ENCODE measurements around the gene C10orf88.
"Not testable (repeated sequence)": the region's sequence is repeated elsewhere in the genome, so short reads cannot be mapped to it uniquely, and the experiment has no call there.

C10orf88 gene

GRCh38 chr10:122962405-122962804, 8.4 kb upstream of the C10orf88 start:
- no peak for DNase-seq (ENCODE audit: low read depth)

DNA sequence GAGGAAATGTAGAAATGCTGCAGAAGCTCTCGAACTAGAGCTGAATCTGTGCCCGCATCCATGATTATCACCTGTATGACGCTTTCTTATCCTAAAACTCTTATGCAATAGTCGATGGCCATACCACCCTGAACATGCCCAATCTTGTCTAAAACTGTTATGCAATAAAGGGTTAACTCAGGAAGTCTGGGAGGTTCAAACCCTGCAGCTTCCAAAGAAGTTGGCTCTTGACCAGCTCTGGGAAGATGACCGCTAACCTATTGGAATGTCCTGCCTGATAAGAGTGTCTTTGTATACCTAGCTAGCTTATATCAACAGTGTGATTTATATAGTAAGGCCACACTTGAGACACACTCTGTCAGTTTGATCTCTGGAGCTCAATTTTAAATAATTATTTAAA, 3.4 kb upstream of the C10orf88 start:
- no peak for DNase-seq (ENCODE audit: low read depth)

- DNase-seq (ENCODE audit: low read depth) = no peak
Observed at GRCh38 chr10:122955892-122956291, 1.9 kb upstream of the C10orf88 start.

- no peak for DNase-seq (ENCODE audit: low read depth)
Observed at GRCh38 chr10:122954731-122955050, 664 bp upstream of the C10orf88 start.

- DNase-seq (ENCODE audit: low read depth) = no peak
Observed at GRCh38 chr10:122949296-122949695, 4.7 kb downstream of the C10orf88 start.

GRCh38 chr10:122939856-122940543, 14.0 kb downstream of the C10orf88 start:
- no peak for DNase-seq (ENCODE audit: low read depth)

DNA sequence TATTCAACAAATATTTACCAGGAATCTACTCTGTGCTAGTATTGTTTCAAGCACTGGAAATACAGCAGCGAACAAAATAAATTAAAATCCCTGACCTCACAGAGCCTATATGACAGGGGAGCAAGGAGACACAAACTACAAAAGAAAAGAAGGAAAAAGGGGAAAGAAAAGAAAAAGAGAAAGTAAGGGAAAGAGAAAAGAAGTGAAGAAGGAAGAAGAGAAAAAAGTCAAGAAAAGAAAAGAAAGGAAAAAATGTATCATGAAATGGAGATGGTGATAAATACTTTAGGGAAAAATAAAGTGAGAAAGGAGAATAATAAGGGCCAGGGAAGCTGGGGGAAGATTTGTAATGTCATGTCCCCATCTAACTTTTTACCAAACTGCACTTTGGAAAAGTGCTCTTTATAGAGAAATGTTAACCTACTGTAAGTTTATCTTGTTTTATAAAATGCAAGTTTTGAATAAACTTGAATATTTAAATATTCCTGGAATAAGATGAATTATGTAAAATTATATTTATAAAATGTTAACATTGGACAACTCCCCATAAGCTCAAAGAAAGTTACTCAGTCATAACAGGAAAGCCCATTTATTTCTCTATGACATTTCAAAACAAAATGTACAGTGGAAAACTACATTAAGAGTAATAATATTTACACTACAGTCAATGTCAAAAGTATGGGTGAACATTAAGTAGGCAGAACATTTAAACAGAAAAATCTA, 14.7 kb downstream of the C10orf88 start:
- no peak for DNase-seq (ENCODE audit: low read depth)

- no peak for DNase-seq (ENCODE audit: low read depth)
Observed at GRCh38 chr10:122931088-122931906, 22.7 kb downstream of the C10orf88 start.

GRCh38 chr10:122930140-122930539, 23.9 kb downstream of the C10orf88 start:
- DNase-seq (ENCODE audit: low read depth) = no peak

GRCh38 chr10:122915700-122916099, 38.3 kb downstream of the C10orf88 start:
- DNase-seq (ENCODE audit: low read depth) = no peak

- DNase-seq (ENCODE audit: low read depth) = peak; percentile 2
Observed at GRCh38 chr10:122911889-122912484, 42.0 kb downstream of the C10orf88 start.

GRCh38 chr10:122910310-122910709, 43.7 kb downstream of the C10orf88 start, which contains the start of gene FAM24A:
FAM24A (plus strand) TSS chr10:122910610; CDS start chr10:122911635, 1,025 bp downstream.
- no peak for DNase-seq (ENCODE audit: low read depth)

- not testable (repeated sequence) for DNase-seq (ENCODE audit: low read depth)
Observed at GRCh38 chr10:122903861-122904260, 50.2 kb downstream of the C10orf88 start.

GRCh38 chr10:122894261-122894944, 59.6 kb downstream of the C10orf88 start:
- no peak for DNase-seq (ENCODE audit: low read depth)

DNA sequence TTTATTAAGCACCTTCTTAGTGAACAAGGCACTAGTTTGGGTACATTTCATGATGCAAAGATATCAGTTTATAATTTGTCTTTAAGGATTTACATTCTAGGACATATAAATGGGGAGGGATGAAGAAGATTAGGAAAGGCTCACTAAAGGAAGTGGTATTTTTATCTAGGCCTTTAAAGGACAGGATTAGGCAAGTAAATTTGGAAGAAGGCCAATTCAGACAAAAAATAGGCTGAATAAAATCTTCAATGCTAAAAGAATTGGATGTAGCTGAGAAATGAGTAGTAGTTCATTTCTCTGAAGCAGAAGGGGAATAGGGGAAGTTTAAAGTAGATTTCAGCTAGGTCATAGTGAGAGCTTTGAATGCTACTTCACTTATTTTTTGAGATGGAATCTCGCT, 69.9 kb downstream of the C10orf88 start:
- DNase-seq (ENCODE audit: low read depth) = no peak

DNA sequence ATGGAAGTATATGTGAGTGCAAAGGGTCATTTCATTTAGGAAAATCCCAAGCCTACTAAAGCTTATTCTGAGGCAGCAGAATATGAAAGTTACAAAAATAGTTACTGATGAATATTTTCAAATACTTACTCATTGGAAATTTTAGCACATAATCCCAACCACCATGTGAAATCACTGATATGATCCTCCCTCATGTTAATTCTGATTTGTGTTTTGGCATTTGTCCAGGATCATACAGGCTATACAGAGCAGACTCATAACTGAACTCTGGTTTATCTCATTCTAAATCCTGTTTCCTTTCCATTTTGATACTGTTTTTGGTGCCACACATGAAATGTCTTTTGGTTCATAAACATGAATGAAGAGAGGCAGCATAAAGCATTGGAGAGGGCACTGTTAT, 71.3 kb downstream of the C10orf88 start:
- DNase-seq (ENCODE audit: low read depth) = no peak
